Measurements from ENCODE around the gene SYTL1.

Gene SYTL1

DNA sequence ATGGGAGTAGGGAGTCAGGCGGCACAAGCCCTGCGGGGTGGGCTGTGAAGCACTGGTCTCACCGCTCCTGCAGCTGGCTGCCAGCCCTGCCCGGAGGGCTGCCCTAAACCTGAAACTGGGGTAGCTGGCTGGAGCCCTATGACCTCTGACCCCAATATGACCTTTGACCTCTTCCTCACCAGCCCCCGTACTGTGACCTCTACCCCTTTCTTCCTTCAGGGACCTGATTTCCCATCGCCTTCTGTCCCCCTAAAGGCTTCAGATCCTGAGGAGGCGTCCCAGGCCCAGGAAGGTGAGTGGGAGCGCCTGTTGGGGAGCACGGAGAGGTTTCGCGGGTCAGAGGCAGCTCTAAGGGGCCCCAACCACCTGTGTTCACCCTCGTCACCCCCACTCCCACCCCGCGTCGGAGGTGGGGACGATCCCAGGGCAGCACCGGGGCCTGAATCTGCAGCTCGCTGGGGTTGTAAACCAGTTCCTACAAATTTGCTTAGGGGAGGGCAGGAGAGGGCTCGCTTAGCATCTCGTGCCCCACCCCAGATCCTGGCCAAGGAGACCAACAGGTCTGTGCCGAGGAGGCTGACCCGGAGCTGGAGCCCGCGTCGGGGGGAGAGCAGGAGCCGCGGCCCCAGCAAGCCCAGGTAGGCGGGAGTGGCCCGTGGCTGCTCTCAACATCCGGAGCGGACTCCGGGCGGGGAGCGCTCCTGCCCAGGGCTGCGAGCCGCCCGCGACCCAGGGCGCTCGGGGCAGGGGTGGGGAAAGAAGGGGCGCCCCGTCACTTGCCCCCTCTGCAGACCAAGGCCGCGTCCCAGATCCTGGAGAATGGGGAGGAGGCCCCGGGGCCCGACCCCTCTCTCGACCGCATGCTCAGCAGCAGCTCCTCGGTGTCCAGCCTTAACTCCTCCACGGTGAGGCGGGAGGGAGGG lies 7.3 kb downstream of the SYTL1 start:
- peak; percentile 21 for DNase-seq

DNA sequence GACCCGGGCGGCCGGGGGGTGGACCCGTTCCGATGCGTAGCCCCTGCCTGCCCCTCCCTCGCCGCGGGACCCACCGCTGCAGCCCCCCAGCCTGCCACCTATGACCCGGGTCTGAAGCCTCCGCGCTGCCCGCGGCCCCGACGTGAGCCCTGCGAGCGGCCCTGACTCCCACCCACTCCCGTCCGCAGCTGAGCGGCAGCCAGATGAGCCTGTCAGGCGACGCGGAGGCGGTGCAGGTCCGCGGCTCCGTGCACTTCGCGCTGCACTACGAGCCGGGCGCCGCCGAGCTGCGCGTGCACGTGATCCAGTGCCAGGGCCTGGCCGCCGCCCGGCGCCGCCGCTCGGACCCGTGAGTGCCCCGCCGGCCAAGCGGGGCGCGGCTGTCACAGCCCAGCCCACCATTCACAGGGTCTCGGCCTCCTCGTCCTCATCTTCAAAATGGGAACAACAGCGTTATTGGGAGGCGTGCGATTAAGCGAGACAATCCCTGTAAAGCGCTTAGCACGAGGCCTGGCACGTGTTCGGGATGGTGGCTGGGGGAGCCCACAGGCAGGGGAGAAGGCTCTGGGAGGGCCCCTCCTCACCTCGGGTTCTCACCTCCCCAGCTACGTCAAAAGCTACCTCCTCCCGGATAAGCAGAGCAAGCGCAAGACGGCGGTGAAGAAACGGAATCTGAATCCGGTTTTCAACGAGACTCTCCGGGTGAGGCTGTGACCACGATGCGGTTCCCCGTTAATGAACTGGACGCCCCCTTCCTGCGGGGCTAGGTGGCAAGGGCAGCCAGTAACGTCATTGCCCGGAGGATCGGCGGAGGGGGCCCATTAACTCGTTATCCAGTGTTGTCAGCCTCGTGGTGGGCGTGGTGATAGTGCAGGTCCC lies 8.2 kb downstream of the SYTL1 start:
- DNase-seq: peak; percentile 71

- DNase-seq: peak; percentile 60
Observed at GRCh38 chr1:27350663-27351540, 9.1 kb downstream of the SYTL1 start.

DNA sequence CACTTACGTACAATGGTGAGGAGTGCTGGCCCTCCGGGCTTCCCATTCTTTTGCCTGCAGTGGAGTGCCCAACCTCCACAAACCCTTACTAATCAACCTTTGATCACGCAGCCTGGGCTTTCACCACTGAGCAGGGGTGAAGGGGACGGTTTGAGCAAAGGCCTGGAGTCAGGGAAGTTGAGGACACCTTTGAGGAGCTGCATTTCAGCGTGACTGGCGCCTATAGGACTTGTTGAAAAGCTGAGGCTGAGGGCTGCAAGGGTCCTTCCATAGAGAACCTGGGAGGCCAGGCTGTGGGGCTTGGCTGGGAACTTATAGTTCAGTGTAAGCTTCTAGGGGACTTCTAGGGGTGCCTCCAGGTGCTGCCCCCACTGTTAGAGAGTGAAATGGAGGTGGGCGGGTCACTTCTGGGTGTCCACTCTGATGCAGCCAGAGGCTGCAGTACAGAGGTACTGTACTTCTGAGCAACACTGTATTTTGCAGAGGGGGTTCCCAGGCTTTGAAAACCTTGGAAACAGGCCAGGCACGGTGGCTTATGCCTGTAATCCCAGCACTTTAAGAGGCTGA lies 9.8 kb downstream of the SYTL1 start:
- no peak for DNase-seq

DNA sequence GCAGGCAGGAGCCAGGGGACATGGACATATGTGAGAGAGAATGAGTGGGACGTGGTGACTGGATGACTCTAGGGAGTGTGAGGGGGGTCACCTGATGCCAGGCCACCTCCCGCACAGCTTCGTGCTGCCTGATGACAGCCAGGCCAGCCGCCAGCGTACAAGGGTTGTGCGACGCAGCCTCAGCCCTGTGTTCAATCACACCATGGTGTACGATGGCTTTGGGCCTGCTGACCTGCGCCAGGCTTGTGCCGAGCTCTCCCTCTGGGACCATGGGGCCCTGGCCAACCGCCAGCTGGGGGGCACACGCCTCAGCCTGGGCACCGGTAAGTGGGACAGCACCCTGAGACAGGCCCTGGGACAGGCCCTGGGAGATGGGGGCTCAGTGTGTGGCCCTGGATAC lies 11.3 kb downstream of the SYTL1 start:
- no peak for DNase-seq

- DNase-seq: no peak
Observed at GRCh38 chr1:27353629-27354028, 11.8 kb downstream of the SYTL1 start.

DNA sequence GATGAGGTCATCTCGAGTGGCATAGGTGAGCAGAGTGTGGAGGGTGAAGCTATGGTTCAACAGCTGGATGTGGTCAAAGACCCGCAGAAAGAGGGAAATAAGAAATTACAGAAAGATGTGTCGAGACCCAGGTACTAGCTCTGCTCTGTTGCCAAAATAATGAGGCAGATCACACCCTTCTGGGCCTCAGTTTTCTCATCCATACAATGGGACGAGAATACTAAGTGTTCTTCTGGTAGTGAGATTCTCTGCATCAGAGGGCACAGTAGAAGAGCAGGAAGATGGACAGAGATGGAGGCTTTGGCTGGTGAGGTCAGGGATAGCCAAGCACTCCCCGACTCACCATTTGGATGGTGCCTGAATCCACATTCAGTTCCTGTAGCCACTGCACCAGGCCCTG lies 13.9 kb downstream of the SYTL1 start:
- no peak for DNase-seq

GRCh38 chr1:27356277-27356618 lies 14.4 kb downstream of the SYTL1 start:
- DNase-seq: no peak

- DNase-seq: no peak
Observed at GRCh38 chr1:27356619-27357280, 14.9 kb downstream of the SYTL1 start.

DNA sequence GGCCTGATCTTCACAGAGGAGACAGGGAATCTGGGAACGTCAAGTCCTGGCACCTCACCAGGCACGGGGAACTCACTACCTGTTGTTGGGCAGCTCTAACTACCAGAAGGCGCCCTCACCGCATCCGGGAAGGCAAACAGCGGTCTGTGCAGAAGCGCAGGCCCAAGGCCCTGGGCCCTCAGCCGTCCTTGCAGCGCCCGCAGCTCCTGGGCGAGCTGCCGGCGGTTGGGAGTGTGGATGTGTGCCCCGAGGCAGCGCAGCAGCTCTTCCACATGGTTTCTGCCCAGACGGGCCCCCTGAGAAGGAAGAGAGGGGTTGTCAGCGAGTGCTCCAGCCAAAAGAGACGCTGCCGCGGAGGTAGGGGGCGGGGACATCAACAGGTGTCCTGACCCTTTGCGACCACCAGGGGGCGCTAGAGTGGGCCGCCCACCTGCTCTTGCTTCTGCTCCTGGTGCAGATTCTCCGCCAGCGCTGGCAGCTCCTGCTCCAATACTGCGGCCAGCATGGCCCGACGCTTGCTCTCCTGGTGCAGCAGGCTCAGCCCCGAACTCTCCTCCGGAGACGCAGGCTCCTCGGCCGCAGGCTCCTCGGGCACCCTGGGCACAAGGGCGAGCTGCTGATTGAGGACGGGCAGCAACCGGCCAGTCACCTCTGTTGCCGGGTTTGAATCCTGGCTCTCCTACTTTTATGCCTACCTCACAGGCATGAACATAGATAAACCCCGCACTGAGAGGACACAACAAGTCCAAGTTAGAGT lies 15.6 kb downstream of the SYTL1 start:
- DNase-seq: peak; percentile 90

DNA sequence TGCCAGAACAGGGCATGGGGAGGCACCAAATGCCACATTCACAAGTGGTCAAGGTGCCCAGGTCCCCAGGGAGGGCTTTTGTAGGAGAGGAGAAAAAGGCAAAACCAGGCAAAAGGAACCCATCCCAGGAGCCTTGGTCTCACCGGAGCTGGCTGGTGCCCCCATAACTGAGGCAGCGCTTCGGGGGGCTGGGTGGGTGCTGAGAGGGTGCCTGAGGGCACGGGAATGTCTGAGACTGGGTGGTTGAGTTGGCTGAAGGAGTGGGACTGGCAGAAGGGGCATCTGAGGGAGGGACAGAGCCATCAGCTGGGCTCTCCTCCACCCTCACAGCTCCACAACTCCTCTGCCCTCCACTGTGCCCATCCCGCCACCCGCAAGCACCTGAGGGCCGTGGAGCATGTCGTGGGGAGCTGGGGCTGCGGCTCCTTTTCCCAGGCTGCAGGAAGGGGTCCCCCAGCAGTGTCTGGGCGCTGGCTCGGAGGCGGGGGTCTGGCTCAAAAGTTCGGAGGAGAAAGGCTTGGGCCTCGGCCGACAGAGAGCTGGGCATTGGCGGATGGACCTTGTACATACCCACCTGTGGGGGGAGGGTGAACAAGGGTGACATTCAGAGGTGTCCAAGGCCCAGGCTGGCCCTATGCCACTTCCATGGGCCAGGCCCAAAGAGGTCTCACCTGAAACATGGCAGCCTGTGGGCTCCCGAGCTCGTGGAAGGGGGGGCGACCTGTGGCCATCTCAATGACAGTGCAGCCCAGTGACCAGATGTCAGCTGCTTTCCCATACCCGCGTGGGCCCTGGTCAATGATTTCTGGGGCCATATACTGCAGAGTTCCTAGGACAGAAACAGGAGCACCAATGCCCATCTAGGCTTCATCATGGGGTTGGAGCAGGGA lies 16.5 kb downstream of the SYTL1 start:
- no peak for DNase-seq

DNA sequence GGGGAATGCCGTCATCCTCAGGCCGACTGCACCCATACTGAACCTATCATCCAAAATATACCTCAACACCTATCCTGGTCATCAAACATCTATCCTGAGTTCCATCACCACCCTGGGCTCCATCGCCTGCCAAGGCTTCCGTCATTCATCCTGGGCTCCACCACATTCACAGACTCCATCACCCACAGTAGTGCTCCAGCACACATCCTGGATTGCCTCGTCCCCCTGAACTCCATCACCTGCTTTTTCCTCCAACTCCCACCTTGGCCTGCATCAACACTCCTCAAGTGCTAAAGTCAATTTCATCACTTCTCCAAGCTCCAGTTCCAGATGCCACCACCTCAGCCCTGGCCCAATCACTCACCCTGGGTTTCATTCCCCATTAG lies 17.1 kb downstream of the SYTL1 start:
- no peak for DNase-seq

GRCh38 chr1:27359822-27360158 lies 18.0 kb downstream of the SYTL1 start:
- no peak for DNase-seq

GRCh38 chr1:27360159-27361043 lies 18.6 kb downstream of the SYTL1 start:
- no peak for DNase-seq

DNA sequence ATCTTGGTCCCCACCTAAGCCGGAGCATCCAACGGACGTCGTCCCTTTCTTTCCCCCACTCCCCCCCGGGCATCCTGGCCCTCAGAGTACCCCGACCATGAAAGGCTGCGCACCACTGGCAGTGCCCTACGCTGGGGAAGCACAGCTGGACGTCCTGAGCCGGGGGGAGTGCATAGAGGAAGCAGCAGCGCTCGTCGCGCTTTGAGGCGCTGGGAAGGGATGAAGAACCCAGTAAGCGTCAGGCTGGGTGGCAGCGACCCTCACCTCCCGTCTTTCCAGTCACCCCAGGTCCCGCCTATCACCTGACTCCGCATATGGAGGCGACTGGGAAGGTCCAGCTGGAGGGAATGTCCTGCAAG lies 19.2 kb downstream of the SYTL1 start:
- DNase-seq: no peak

- no peak for DNase-seq
Observed at GRCh38 chr1:27361553-27361952, 19.7 kb downstream of the SYTL1 start.

GRCh38 chr1:27363766-27364695 lies 22.2 kb downstream of the SYTL1 start:
- no peak for DNase-seq

- DNase-seq: no peak
Observed at GRCh38 chr1:27364696-27365371, 23.0 kb downstream of the SYTL1 start.
